Measurements from ENCODE around the gene CLDN1. TPM values are rescaled to one million over a fixed set of nuclear protein-coding genes. Genes with fewer than 3 reads are reported as not detected.

The CLDN1 gene
- total and polyA plus RNA-seq, 8 donors, result 20.6 to 107 (median 29.5) TPM

DNA sequence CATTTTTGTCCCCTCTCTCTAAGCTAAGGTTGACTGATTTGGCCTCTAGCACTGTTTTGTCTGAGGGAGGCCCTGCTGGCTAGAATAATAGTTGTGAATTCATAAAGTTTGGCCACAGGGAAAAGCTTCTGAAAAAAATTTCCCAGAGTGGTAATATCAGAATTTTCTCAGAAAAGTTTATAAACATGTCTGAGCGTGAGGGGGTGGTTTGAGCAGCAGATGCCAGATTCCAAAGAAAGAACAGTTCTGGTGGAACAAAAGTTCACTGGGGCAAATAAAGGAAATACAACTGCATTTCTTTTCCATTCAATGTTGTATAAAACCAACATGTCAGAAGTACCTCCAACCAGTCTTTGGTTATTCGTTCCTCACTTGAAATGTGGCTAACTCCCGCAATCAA is 61.2 kb downstream of the CLDN1 start:
- Histone ChIP-seq H3K4me1 (no peaks in the 10 kb centered on the region), H3K27me3 (no peaks in the 10 kb centered on the region), H3K36me3 (no peaks in the 10 kb centered on the region), H3K4me3 (no peak overlapping the region), H3K9me3 (no peaks in the 10 kb centered on the region), H3K27ac (no peak overlapping the region)
- WGBS, 2 donors, result 83 to 85% methylated on average over 3 of the region's 3 CpGs
- FAIRE-seq, result no peak
- intact Hi-C loops (cut with DNase I), result no loop called here
- TF ChIP-seq, protein P1, sequence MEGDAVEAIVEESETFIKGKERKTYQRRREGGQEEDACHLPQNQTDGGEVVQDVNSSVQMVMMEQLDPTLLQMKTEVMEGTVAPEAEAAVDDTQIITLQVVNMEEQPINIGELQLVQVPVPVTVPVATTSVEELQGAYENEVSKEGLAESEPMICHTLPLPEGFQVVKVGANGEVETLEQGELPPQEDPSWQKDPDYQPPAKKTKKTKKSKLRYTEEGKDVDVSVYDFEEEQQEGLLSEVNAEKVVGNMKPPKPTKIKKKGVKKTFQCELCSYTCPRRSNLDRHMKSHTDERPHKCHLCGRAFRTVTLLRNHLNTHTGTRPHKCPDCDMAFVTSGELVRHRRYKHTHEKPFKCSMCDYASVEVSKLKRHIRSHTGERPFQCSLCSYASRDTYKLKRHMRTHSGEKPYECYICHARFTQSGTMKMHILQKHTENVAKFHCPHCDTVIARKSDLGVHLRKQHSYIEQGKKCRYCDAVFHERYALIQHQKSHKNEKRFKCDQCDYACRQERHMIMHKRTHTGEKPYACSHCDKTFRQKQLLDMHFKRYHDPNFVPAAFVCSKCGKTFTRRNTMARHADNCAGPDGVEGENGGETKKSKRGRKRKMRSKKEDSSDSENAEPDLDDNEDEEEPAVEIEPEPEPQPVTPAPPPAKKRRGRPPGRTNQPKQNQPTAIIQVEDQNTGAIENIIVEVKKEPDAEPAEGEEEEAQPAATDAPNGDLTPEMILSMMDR (IDR thresholded peaks at IDR 0.05), result no peak
- DNase-seq, result no peak
- no peak for ATAC-seq

GRCh38 chr3:190260301-190260700 is 61.9 kb downstream of the CLDN1 start:
- intact Hi-C loops (cut with DNase I), result no loop called here
- 68% methylated on average over 2 of the region's 2 CpGs for WGBS, 2 donors
- FAIRE-seq, result no peak

GRCh38 chr3:190258634-190259033 is 63.6 kb downstream of the CLDN1 start:
- TF ChIP-seq, protein P1 (IDR thresholded peaks at IDR 0.05), result no peak
- WGBS, 2 donors, result 63 to 66% methylated on average over 5 of the region's 5 CpGs
- no peak for DNase-seq
- ATAC-seq, result no peak
- no peaks in the 10 kb centered on the region for H3K9me3 ChIP-seq
- H3K27ac ChIP-seq, result no peak overlapping the region
- no peak for FAIRE-seq
- no peaks in the 10 kb centered on the region for H3K27me3 ChIP-seq
- no peak overlapping the region for H3K4me3 ChIP-seq
- H3K36me3 ChIP-seq, result no peaks in the 10 kb centered on the region
- no peaks in the 10 kb centered on the region for H3K4me1 ChIP-seq
- intact Hi-C loops (cut with DNase I), result no loop called here

More at GRCh38 chr3:190260301-190260700, 61.9 kb downstream of the CLDN1 start:
- no peaks in the 10 kb centered on the region for H3K9me3 ChIP-seq
- H3K27ac ChIP-seq, result no peak overlapping the region
- no peak overlapping the region for H3K4me3 ChIP-seq
- no peaks in the 10 kb centered on the region for H3K27me3 ChIP-seq
- ATAC-seq (no peak), DNase-seq (no peak)
- no peaks in the 10 kb centered on the region for H3K36me3 ChIP-seq
- TF ChIP-seq, protein P1 (IDR thresholded peaks at IDR 0.05), result no peak
- no peaks in the 10 kb centered on the region for H3K4me1 ChIP-seq

Other genes with a start within 250 kb of the CLDN1 start
- 1 to 10 TPM; 1.2 to 5.7 (median 4.4) TPM for gene P3H2, start 201.5 kb downstream of the CLDN1 start, total RNA-seq
- gene P3H2, start 201.5 kb downstream of the CLDN1 start, polyA plus RNA-seq, result 1 to 10 TPM; 1.5 to 5.0 TPM
- 1 to 10 TPM in 1 of 6 donors, under 1 TPM in 5; 0.12 to 1.8 (median 0.36) TPM for gene CLDN16, start 65.7 kb upstream of the CLDN1 start, total RNA-seq
- under 1 TPM; 0.09 to 0.57 TPM for gene CLDN16, start 65.7 kb upstream of the CLDN1 start, polyA plus RNA-seq
- gene TMEM207, start 127.5 kb upstream of the CLDN1 start, total RNA-seq, result not detected
- gene TMEM207, start 127.5 kb upstream of the CLDN1 start, polyA plus RNA-seq, result not detected
- 1 to 10 TPM; 3.0 to 9.3 (median 3.7) TPM for gene IL1RAP, start 191.6 kb upstream of the CLDN1 start, total RNA-seq
- gene IL1RAP, start 191.6 kb upstream of the CLDN1 start, polyA plus RNA-seq, result 1 to 10 TPM in 1 of 2 donors, under 1 TPM in 1; 0.49 to 1.6 TPM